Stimulated activated CD8-positive, alpha-beta memory T cell treated with anti-CD3 and anti-CD28 coated beads, Interleukin-2, amount 100 ng/mL, for 48 hours (primary cell): ENCODE results near the gene KICS2.
"Not testable (repeated sequence)": the region's sequence is repeated elsewhere in the genome, so short reads cannot be mapped to it uniquely, and the experiment has no call there.

Experiments used
- DNase-seq, 2 donors: peaks; one replicate each; pipeline ENCODE4 v3.0.0-alpha.2; 2020; ENCODE audit warnings: low read depth in 2 of 2

Gene KICS2

DNA sequence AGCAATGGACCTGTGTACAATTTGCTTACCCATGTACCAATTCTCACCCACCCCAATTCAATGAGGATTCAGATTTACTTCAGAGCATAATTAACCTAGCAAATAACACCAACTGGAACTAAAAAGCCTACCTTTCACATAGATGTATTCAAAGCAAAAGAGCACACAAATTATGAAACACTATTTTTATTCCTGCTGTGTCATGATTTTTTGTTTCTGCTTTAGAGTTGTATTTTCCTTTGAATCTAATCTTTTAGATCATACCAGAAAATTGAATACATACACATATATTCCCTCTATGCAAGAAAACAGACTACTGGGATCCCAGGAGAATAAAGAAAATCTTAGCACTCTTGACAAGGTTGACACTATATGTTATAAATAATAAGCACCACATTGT is 5.9 kb downstream of the KICS2 start:
- no peak for DNase-seq

DNA sequence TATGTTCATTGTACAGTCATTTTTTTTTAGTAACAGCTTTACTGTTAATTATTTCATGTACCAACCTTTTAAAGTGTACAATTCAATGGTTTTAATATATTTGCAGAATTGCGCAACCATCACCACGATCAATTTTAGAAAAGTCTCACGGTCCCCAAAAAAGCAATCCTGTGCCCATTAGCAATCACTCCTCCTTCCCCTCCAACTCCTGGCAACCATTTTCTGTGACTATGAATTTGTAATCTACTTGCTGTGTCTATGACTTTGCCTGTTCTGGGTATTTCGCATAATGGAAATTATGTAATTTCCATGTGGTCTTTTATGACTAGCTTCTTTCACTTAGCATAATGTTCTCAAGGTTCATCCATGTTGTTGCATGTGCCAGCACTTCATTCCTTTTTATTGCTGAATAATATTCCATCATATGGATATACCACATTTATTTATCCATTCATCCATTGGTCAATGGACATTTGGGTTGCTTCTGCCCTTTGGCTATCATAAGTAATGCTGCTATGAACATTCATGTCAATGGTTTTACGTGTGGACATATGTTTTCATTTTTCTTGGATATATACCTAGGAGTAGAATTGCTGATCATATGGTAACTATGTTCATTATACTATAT is 9.9 kb downstream of the KICS2 start:
- DNase-seq = no peak

DNA sequence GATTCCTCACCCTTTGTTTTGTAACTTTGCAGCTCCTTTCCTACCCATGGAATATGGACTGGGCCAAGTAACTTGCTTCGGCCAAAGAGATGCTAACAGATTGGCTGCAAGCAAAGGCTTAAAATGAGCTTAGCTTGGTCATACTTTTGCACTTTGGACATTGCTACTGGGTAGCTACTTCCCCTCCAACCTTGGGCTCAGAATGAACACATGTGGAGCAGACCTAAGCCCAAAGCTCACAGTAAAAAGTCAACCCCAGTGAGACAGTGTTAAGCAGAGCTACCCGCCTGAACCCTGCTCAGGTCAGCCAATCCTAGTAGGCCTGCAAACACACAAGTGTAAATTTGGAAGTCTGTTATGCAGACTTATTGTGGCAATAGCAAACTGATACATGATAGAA is 14.6 kb downstream of the KICS2 start:
- DNase-seq = no peak

DNA sequence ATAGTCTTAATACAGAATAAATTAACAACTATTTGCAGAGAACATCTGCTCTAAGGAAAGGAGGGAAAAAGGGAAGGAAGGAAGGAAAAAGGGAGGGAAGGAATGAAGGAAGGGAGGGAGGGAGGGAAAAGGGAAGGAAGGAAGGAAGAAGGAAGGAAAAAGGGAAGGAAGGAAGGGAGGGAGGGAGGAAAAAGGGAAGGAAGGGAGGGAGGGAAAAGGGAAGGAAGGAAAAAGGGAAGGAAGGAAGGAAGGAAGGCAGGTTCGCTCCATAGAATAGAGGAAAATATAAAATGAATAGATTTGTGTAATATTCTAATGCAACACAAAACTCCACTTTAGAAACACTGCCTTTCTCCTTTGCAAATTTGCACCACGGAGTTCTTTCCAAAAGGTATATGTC is 16.6 kb downstream of the KICS2 start:
- DNase-seq = no peak

DNA sequence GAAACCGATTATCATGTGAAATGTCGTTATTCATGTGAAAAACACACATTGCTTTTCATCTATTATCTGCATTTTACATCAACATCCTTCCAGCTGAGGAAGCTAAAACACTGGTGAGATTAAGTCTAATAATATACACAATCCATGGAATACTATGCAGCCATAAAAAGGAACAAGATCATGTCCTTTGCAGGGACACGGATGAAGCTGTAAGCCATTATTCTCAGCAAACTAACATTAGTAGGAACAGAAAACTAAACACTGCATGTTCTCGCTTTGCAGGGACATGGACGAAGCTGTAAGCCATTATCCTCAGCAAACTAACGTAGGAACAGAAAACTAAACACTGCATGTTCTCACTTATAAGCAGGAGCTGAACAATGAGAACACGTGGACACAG is 18.3 kb downstream of the KICS2 start:
- DNase-seq = no peak

DNA sequence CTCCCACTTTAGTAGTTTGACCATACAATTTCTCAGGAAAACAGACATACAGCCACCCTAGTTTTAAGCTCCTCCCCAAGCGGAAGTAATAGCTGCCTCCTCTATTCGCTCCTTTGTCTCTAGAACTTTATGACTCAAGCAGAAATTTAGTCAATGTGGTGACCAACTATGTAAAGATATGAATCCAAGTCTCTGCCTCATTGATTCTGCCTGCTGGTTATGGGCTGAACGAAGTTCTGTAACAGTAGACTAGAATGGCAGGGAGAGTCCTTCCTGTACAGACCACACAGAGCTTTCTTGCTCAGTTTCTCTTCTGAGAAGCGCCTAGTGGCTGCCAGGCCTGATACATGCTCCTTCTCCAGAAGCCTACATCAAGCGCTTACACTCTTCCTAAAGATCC is 19.1 kb downstream of the KICS2 start:
- no peak for DNase-seq

DNA sequence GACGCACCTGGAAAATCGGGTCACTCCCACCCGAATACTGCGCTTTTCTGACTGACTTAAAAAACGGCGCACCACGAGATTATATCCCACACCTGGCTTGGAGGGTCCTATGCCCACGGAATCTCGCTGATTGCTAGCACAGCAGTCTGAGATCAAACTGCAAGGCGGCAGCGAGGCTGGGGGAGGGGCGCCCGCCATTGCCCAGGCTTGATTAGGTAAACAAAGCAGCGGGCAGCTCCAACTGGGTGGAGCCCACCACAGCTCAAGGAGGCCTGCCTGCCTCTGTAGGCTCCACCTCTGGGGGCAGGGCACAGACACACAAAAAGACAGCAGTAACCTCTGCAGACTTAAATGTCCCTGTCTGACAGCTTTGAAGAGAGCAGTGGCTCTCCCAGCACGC is 26.3 kb downstream of the KICS2 start:
- DNase-seq = not testable (repeated sequence)

DNA sequence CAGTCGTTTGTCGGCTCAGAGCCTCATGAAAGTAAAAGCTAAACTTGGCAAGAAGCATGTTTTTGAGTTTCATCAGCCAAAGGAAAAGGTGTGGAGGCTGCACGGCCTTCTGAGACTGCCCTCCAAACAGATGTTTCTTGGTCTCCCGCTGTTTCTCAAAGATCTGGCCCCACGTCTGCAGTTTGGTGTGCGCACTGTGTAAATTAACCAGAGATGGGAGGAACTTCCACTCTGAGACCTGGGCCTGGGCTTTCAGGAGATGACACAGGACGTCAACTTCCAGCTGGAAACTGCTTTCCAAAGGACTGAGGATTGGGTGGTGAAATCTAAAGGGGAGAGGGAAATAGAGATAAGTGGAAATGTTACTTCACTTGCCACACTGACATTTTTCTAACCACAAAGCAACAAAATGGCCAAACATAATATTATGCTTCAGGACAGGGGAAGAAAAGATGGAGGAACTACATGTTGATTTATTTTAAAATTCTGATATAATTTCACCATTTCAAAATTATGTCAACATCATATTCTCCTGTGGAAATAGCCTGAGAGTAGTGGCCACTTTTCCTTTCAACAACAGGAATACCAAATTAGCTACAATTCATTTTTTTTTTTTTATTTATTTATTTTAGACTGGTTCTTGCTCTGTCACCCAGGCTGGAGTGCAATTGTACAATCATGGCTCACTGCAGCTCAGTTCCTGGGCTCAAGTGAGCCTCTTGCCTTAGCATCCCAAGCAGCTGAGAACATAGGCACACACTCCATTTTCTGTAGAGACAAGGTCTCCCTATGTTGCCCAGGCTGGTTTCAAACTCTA is 27.6 kb downstream of the KICS2 start:
- no peak for DNase-seq

DNA sequence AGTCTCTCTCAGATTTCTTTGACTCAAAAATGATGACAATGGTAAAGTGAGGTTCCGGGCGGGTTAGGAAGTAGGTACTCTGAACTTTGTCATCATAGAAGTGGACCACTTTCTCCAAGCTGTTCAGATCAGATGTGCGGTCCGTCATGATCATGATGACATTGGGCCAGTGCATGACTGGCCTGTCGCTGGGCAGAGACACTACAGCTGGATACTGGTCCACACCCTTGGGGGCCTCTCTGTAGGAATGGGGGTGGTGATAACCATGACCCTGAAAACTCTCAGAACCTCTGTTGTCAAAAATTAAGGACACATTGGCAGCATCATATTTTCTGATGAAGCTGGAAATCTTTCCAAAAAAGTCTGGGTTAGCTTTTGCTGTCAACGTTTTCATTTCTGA is 28.2 kb downstream of the KICS2 start:
- no peak for DNase-seq

DNA sequence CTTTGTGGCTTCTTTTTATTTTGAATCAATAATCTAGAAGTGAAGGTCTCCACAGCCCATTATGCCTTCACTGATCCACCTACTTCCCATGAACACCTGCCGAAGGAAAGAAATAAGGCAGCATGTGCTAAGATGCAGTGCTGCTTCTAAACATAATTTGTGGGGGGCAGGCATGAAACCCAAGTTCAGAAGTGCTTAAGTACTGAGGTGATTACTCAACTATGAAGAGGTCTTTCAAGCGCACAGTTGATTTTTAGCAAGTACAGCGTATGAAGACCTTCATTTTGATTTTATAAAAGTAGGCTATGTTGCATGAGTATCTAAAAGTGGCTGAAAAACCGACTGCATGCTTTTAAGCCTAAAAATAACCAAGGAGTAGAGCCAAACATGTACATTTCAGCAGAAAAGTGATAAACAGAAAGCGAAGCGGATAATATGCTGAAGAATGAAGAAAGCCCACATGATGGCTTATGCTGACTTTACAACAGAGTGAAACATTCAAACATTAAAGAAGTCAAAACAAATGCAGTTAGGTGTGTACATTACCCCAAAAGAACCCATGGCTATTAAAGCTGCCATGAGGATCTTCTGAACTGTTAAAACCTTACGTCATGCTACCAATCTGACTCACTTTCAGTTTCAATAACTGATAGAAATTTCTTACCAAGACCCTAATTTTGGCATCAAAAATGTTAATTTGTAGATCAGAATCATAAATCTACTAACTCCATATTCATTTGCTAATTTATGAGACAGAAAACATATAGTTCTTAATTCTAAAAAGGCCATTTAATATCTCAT is 29.3 kb downstream of the KICS2 start:
- no peak for DNase-seq

DNA sequence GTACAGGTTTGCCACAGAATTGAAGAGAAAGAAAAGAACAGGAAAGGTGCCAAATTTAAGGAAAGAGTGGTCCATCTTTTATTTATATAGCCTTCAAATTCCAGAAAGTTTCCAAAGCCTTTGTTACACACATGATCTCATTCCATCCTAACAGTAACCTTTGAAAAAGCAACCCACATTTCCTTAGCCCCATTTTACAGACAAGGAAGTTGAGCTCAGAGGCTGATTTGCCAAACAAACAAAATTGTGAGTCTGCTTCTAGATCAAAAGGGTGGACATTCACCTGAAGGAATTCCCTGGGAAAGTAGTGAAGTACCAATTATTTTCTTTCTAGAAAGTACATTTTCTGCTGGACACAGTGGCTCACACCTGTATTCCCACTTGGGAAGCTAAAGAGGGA is 32.0 kb downstream of the KICS2 start:
- no peak for DNase-seq

DNA sequence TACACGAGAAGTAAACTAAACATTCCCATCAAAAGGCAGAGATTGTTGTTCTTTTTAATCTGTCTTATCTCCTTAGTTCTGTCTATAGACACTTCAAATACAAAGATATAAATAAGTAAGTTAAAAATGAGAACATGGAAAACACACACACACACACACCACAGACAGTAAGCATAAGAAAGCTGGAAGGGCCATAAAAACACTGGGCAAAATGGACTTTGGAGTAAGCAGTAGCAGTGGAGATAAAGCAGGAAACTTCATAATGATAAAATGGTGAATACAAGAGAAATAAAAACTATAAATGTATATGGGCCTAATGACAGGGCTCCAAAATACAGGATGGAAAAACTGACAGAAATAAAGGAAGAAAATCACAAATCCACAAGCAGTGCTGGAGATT is 32.6 kb downstream of the KICS2 start:
- no peak for DNase-seq

DNA sequence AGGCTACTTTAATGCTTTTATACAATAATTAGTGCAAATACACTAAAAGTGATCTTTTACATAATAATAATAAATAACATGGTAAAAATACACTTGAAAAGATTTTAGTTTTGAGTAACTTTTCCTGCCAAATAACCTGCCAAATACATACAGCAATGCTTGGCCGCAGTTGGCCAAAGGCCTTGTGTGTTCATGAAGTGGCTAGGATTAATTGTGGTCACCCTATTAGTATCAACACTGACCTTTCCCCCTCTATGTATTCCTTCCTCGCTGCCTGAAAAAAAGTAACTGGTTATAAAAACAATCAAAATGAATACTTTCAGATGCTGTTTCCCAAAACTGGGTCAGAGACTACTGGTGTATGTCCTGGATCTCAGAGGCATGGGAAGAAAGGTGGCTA is 34.3 kb downstream of the KICS2 start:
- DNase-seq = no peak

DNA sequence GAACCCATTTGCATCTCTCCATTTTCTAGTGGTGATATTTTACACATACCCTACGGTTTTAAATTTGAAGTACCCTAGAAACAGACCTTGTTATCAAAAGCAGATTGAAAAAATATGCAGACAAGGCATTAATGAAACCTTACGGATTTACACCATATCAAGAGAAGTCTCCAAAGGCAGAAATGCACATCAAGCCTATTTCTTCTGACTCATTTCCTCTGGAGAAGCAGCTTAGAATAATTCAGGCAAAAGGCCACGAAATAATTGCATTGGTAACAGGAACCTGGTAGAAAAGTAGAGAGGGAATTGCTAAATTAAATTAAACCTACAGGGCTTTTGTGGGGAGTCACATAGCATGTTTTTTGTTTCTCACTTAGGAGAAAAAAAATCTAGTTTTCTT is 34.7 kb downstream of the KICS2 start:
- DNase-seq = no peak

DNA sequence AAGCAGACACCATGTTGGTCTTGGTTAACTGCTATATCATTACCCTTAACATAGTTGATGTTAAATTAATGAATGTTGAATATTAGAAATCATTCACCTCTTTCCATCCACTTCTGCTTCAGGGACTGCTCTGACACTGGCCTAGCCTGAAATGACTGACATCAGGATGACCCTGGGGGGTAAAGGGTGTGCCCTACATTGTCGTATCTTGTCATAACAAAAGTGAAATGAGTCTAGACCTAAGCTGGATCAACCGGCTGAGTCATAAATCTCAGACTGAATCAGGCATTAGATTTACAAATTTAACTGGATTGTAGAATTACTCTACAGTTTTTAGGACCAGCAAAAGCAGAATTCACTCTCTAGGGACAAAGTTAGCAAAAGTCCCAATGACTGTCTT is 35.3 kb downstream of the KICS2 start:
- no peak for DNase-seq

DNA sequence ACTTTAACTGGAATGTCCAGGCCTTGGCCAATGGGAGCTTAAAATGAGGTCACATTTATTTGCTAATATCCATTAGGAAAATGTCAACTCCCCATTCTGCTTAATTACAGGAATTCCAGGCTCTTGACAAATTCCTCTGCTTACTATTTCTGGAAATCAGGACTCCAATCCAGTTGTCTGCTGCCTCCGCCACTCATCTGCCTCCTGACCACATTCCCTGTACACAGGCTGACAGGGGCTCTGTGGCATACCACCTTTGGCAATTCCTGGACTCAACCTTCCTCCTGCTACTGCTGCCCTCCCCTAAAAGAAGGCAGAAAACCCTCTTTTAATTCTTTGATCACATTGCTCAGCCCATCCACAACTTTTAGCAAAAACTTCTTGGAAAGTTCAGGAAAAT is 37.9 kb downstream of the KICS2 start:
- no peak for DNase-seq

DNA sequence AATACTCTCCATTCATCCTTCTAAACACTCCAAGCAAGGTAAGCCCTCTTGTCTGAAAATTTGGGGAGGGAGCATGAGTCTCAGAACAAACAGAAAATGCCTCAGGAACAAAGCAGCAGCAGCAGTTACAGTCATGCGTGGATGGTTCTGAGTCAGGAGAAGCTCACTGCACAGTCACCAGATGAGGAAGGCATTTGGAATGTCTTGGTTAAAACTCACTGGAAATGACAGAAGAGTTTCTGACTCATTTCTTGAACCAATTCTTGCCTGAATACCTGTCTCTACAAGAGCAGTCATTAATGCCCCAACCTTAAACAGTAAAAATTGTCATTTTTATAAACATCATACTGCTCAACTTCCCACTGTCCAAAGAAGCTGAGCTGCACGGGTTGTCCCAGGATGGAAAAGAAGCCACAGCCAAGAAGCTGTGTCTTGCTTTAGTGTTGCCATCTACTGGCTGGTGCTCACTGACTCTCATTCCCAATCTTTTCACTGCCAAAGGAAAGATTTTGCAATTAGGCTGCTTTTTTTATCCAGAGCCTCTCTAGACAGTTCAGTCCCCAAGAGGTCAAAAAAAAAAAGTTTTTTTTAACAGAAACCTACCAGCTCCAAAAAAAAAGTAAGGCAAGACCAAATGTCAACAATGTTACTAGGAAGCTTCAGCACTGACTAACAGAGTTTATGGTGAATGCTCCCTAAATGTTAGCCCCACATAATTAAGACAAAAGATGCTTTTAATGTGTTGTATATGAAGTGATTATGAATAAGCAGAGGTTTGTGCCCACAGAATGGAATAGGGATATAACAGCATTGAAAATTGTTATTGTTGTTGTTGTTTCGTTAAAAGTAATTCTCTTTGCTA is 40.4 kb downstream of the KICS2 start:
- no peak for DNase-seq

DNA sequence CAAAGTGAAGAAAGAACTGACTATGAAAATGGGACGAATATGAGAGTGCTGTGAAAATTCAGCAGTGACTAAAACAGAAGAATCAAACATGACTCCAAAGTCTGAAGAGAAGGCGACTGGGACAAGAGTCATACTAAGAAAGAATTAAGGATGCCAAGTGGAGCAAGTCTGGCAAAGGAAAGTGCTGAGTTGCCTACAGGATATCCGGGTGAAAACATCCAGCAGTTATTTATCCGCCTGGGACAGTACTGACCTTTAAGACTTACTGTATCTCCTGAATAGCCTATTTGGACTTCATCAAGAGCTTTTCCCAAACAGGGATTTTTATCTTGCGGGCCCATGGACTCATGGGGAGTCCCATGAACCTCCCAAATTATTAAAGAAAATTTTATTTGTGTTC is 41.1 kb downstream of the KICS2 start:
- no peak for DNase-seq

DNA sequence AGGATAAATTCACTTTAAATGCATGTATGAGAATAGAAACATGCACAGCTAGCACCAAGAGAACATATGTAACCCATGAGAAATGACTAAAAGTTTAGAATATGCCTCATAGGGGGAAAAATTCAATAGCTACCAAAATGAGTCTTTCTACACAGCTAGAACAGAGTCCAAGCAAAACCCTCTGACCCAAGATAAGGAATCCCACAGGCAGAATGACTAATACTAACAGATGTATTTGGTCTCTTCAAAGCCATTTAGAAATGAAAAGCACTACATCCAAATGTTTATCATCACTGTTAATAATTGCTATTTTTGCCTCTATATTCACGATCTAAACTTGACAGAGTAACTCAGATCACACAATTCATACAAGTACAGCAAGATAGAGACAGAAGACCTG is 44.0 kb downstream of the KICS2 start:
- DNase-seq = no peak

DNA sequence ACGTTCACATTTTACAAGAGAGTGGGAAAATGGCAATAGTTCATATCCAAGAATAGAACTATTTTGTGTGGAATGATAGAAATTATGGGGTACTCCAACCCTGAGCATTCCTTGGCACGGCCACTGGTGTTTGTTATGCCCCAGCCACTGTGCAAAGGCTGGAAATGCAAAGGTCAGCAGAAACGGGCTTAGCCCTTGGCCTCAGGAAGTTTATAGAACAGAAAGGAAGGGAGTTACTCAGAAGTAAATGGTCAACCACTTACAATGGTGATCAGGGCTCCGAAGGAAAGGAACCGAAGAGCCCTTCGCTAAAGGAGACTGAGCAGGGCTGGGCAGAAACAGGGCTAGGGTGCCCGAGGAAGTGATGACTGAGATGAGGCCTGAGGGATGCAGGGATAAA is 45.1 kb downstream of the KICS2 start:
- no peak for DNase-seq

DNA sequence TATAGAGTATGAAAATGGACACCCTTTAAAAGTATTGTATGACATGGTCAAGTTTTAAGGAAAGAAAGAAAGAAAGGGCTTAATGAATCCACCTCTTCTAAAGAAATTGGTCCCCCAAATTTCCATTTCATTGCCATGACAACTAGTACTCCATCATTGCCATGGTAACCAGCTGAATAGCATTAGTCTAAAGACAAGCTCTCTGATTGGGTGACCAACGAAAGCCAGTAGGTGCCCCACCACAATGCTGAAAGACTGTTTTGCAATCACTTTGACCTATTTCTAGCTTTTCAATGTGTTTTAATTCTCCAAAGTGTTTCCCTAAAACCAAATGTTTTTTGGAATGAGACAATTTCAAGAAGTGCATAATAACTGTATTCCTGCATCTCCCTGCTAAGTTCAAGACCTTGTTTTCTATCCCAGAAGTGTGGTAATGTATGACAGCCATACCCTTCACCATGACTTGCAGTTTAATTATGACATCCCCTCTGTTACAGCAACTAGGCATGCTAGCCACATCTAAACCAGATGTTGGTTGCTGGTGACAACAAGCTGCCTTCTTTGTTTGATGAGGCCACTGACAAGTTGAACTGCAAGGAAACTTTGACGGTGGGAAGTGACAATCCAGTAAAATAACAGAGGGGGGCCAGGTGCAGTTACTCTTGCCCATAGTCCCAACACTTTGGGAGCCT is 46.7 kb downstream of the KICS2 start:
- no peak for DNase-seq
